Thyroid gland (tissue), 4 donors: ENCODE measurements around the gene CNTN5. TPM values are rescaled to one million over a fixed set of nuclear protein-coding genes. Genes with fewer than 3 reads are reported as not detected.

Source experiments
- DNase-seq, 2 donors: peaks; one replicate each; pipeline ENCODE4 v3.0.0-alpha.2; 2019
- H3K27ac ChIP-seq, 3 donors: fragments of 200-600 bp; sonication (generic); 1 replicate in 2 of 3; 2 replicates in 1 of 3; pipeline ENCODE4 v1.5.1; 2016 to 2019; ENCODE audit warnings: mild to moderate bottlenecking in 1 of 3, moderate library complexity in 1 of 3
- H3K27me3 ChIP-seq: fragments of 200-600 bp; sonication (generic); one replicate; pipeline ENCODE4 v1.5.1; 2019
- H3K36me3 ChIP-seq, 2 donors: fragments of 200-600 bp; sonication (generic); one replicate each; pipeline ENCODE4 v1.5.1; 2016 to 2019
- H3K4me1 ChIP-seq, 2 donors: fragments of 200-600 bp; sonication (generic); one replicate each; pipeline ENCODE4 v1.5.1; 2017 to 2019
- H3K4me3 ChIP-seq, 3 donors: fragments of 200-600 bp; sonication (generic); replicated peaks in 1 of 3; 1 replicate in 2 of 3; 2 replicates in 1 of 3; pipeline ENCODE4 v1.5.1; 2016; ENCODE audit warnings: mild to moderate bottlenecking in 1 of 3
- H3K9me3 ChIP-seq: fragments of 200-600 bp; sonication (generic); one replicate; pipeline ENCODE4 v1.5.1; 2017
- CTCF ChIP-seq, 6 experiments: fragments of 200-600 bp in 3 of 6; fragments of 450-650 bp in 3 of 6; sonication (generic) in 3 of 6; IDR thresholded peaks; one replicate each; pipeline ENCODE4 v1.5.1; 2016 to 2019; ENCODE audit warnings: antibody characterized with exemption in 6 of 6, mild to moderate bottlenecking in 2 of 6, inconsistent platforms in 1 of 6, moderate library complexity in 1 of 6
- POLR2A ChIP-seq, 2 donors: fragments of 450-650 bp; IDR thresholded peaks; one replicate each; pipeline ENCODE4 v1.6.1; 2017; ENCODE audit warnings: antibody characterized with exemption in 2 of 2, mild to moderate bottlenecking in 2 of 2, moderate library complexity in 1 of 2
- WGBS, 2 donors: methylation state at CpG; one replicate each; pipeline ENCODE4 v1.1.5; 2017; 5-methylcytosine and 5-hydroxymethylcytosine counted together
- intact Hi-C: fragments of 100-400 bp; cut with DNase I; formaldehyde crosslinking; loops from one replicate; pipeline ENCODE4 v1.15.1; 2023
- total RNA-seq, 4 donors: library from RNA; depleted of rRNA; stranded (reverse); fragments of >200 nt; gene quantifications; one replicate each; pipeline ENCODE4 v1.2.3, GENCODE V29; 2016

CNTN5 gene
- total RNA-seq, 4 donors from 2014 or later: 1.9 to 14.3 (median 12.0) TPM

- no peak for TF ChIP-seq POLR2A (IDR thresholded peaks at IDR 0.05)
- no peak for TF ChIP-seq CTCF (IDR thresholded peaks at IDR 0.05)
- Histone ChIP-seq H3K9me3 (no peaks in the 10 kb centered on the region), H3K4me3 (no peak overlapping the region), H3K27ac (no peak overlapping the region), H3K4me1 (no peaks in the 10 kb centered on the region), H3K27me3 (no peaks in the 10 kb centered on the region), H3K36me3 (no peaks in the 10 kb centered on the region)
- WGBS, 2 donors: 93 to 95% methylated on average over 5 of the region's 5 CpGs
- DNase-seq: no peak
- intact Hi-C loops: no loop called here
These were observed 225.4 kb downstream of the CNTN5 start for GRCh38 chr11:99246199-99246598.

- intact Hi-C loops: no loop called here
- WGBS, 2 donors: 97% methylated on average over 1 of the region's 1 CpG
- Histone ChIP-seq H3K4me1 (no peaks in the 10 kb centered on the region), H3K9me3 (no peaks in the 10 kb centered on the region), H3K27ac (no peak overlapping the region), H3K27me3 (no peaks in the 10 kb centered on the region), H3K36me3 (no peaks in the 10 kb centered on the region), H3K4me3 (no peak overlapping the region)
- TF ChIP-seq CTCF (IDR thresholded peaks at IDR 0.05): no peak
- no peak for TF ChIP-seq POLR2A (IDR thresholded peaks at IDR 0.05)
- DNase-seq: no peak
These were observed 235.9 kb downstream of the CNTN5 start for GRCh38 chr11:99256614-99257013.

- no peak for TF ChIP-seq POLR2A (IDR thresholded peaks at IDR 0.05)
- TF ChIP-seq CTCF (IDR thresholded peaks at IDR 0.05): no peak
- no peak overlapping the region for H3K4me3 ChIP-seq
- H3K4me1 ChIP-seq: no peaks in the 10 kb centered on the region
- H3K36me3 ChIP-seq: no peaks in the 10 kb centered on the region
- H3K9me3 ChIP-seq: no peaks in the 10 kb centered on the region
- 28 to 39% methylated on average over 1 of the region's 1 CpG for WGBS, 2 donors
- no peak overlapping the region for H3K27ac ChIP-seq
- H3K27me3 ChIP-seq: no peaks in the 10 kb centered on the region
- no peak for DNase-seq
- intact Hi-C loops: no loop called here
These were observed 236.4 kb downstream of the CNTN5 start for GRCh38 chr11:99257131-99257530.

GRCh38 chr11:99260696-99261095 is 239.9 kb downstream of the CNTN5 start:
- Histone ChIP-seq H3K36me3 (no peaks in the 10 kb centered on the region), H3K27ac (no peak overlapping the region), H3K27me3 (no peaks in the 10 kb centered on the region), H3K4me3 (no peak overlapping the region), H3K4me1 (no peaks in the 10 kb centered on the region), H3K9me3 (no peaks in the 10 kb centered on the region)
- WGBS, 2 donors: 74 to 89% methylated on average over 1 of the region's 1 CpG
- DNase-seq: no peak
- TF ChIP-seq CTCF (IDR thresholded peaks at IDR 0.05): no peak
- TF ChIP-seq POLR2A (IDR thresholded peaks at IDR 0.05): no peak
- intact Hi-C loops: no loop called here

GRCh38 chr11:99268886-99269285 is 248.1 kb downstream of the CNTN5 start:
- no peak for DNase-seq
- intact Hi-C loops: no loop called here
- TF ChIP-seq CTCF (IDR thresholded peaks at IDR 0.05) (no peak), POLR2A (IDR thresholded peaks at IDR 0.05) (no peak)
- Histone ChIP-seq H3K27me3 (no peaks in the 10 kb centered on the region), H3K4me3 (no peak overlapping the region), H3K27ac (no peak overlapping the region), H3K36me3 (no peaks in the 10 kb centered on the region), H3K4me1 (no peaks in the 10 kb centered on the region), H3K9me3 (no peaks in the 10 kb centered on the region)
- WGBS, 2 donors: 60 to 70% methylated on average over 3 of the region's 3 CpGs
